H1 (cell line): ENCODE results near the gene HP1BP3. TPM values are rescaled to one million over a fixed set of nuclear protein-coding genes. Genes with fewer than 3 reads are reported as not detected.

Experiments used
- BACH1 ChIP-seq: IDR thresholded peaks from 2 replicates; pipeline ENCODE4 v1.6.1; 2012; ENCODE audit warnings: low read length, improper control_type of control experiment
- CEBPB ChIP-seq: IDR thresholded peaks from 2 replicates; pipeline ENCODE4 v1.6.1; 2012; ENCODE audit warnings: low read depth, low read length
- CHD2 ChIP-seq: IDR thresholded peaks from 2 replicates; pipeline ENCODE4 v1.6.1; 2012; ENCODE audit warnings: low read length, improper control_type of control experiment
- CHD7 ChIP-seq: fragments of 300-600 bp; sonication (generic); IDR thresholded peaks from 2 replicates; pipeline ENCODE4 v1.7.1; 2012; ENCODE audit warnings: low read length, moderate library complexity, mild to moderate bottlenecking, inconsistent platforms; ENCODE audit not compliant: insufficient replicate concordance
- CTCF ChIP-seq, 3 experiments: IDR thresholded peaks; 1 replicate in 2 of 3; 2 replicates in 1 of 3; pipeline versions ENCODE4 v1.5.1 to v1.6.1; 2011; ENCODE audit warnings: low read length in 3 of 3, mild to moderate bottlenecking in 3 of 3, inconsistent platforms in 2 of 3, low read depth in 1 of 3, moderate library complexity in 1 of 3; ENCODE audit not compliant: insufficient read depth in 1 of 3; ENCODE audit errors: control extremely low read depth in 1 of 3
- JUN ChIP-seq: IDR thresholded peaks from 2 replicates; pipeline ENCODE4 v1.6.1; 2011; ENCODE audit warnings: low read depth, mild to moderate bottlenecking, improper control_type of control experiment, low read length
- PHF8 ChIP-seq: fragments of 200-600 bp; sonication (generic); conservative IDR thresholded peaks from 2 replicates; pipeline ENCODE4 v1.7.1; 2012; ENCODE audit warnings: low read depth, mild to moderate bottlenecking, inconsistent platforms, low read length, moderate library complexity
- SP2 ChIP-seq: IDR thresholded peaks from 2 replicates; pipeline ENCODE4 v1.6.1; 2012; ENCODE audit warnings: mild to moderate bottlenecking, low read length, inconsistent platforms
- polyA plus RNA-seq, 7 experiments: library from polyadenylated mRNA; depleted of rRNA in 3 of 7; stranded (reverse) in 5 of 7; unstranded in 2 of 7; fragments of >200 nt in 5 of 7; fragments of 200-250 nt in 2 of 7; gene quantifications; 1 replicate in 5 of 7; 2 replicates in 1 of 7; 4 replicates in 1 of 7; pipeline versions ENCODE4 v1.2.1 to v1.2.3, GENCODE V29; 2011 to 2013; ENCODE audit warnings: missing spikeins in 2 of 7, mixed read lengths in 2 of 7
- total RNA-seq: library from RNA; stranded (reverse); fragmentation: NEBNext Ultra II Directional; extraction: Animal tissue kit (Norgen Biotek cat#: 25700); gene quantifications from 2 replicates; pipeline ENCODE4 v1.2.1, GENCODE V29; 2021

Gene HP1BP3
- total and polyA plus RNA-seq, 2 of the 8 experiments (the other 6 are each of a cell fraction or from before 2014, with no cell fraction given) = 47.4 to 125 TPM

GRCh38 chr1:20732588-20733359, 54.3 kb downstream of the HP1BP3 start, which contains the start of gene SH2D5 (continued):
- TF ChIP-seq CHD7 (no peak), PHF8 (no peak), JUN (no peak), CHD2 (no peak), SP2 (no peak), BACH1 (no peak), CTCF (IDR thresholded peaks at IDR 0.05; ENCODE audit: control extremely low read depth in 1 of 3, insufficient read depth in 1 of 3, low read depth in 1 of 3, low read length in 3 of 3) (peak in 2 of 3 experiments; percentile 30 to 36; a peak in 3 of 4 replicates), CEBPB (no peak)
